CD4-positive, alpha-beta T cell (primary cell): Measurements from ENCODE around the gene KLB. TPM values are rescaled to one million over a fixed set of nuclear protein-coding genes. Genes with fewer than 3 reads are reported as not detected.

Experiments used
- ATAC-seq: fragments of 200-7000 bp; cut with Tn5 transposase; one replicate; pipeline ENCODE4 v1.10.0; 2022; ENCODE audit warnings: mild to moderate bottlenecking; ENCODE audit not compliant: poor library complexity
- CTCF ChIA-PET: fragments of 350-600 bp; sonication (Branson Sonifier 250); formaldehyde crosslinking; loops from one replicate; lab custom pipeline; 2021; ENCODE audit warnings: antibody characterized with exemption, inconsistent platforms; lab: Charles Lee
- POLR2A ChIA-PET: fragments of 350-600 bp; sonication (Branson Sonifier 250); formaldehyde crosslinking; loops from one replicate; lab custom pipeline; 2021; ENCODE audit warnings: antibody characterized with exemption, inconsistent platforms; lab: Charles Lee
- DNase-seq, 14 experiments: peaks; one replicate each; pipeline ENCODE4 v3.0.0-alpha.2; 2013 to 2020; ENCODE audit warnings: mixed read lengths in 2 of 14
- H3K27ac ChIP-seq, 2 donors: one replicate each; pipeline versions ENCODE4 v1.5.1 to v1.7.0; 2013; ENCODE audit warnings: low read length in 2 of 2, low read depth in 1 of 2, mild to moderate bottlenecking in 1 of 2
- H3K27me3 ChIP-seq, 2 experiments: 1 replicate in 1 of 2; 2 replicates in 1 of 2; pipeline versions ENCODE4 v1.6.1 to v1.7.0; 2013; ENCODE audit warnings: low read length in 2 of 2, control low read depth in 1 of 2, mild to moderate bottlenecking in 1 of 2, moderate library complexity in 1 of 2; ENCODE audit not compliant: insufficient read depth in 2 of 2, control insufficient read depth in 1 of 2
- H3K36me3 ChIP-seq: one replicate; pipeline ENCODE4 v1.6.1; 2013; ENCODE audit warnings: low read length, control low read depth; ENCODE audit not compliant: insufficient read depth
- H3K4me1 ChIP-seq: one replicate; pipeline ENCODE4 v1.6.1; 2013; ENCODE audit warnings: low read length, control low read depth; ENCODE audit not compliant: insufficient read depth
- H3K4me3 ChIP-seq: one replicate; pipeline ENCODE4 v1.5.1; 2013; ENCODE audit warnings: mild to moderate bottlenecking, low read length, moderate library complexity
- H3K9me3 ChIP-seq, 2 experiments: 1 replicate in 1 of 2; 2 replicates in 1 of 2; pipeline versions ENCODE4 v1.6.1 to v1.7.0; 2013; ENCODE audit warnings: low read length in 2 of 2, mild to moderate bottlenecking in 2 of 2, control low read depth in 1 of 2, moderate library complexity in 1 of 2; ENCODE audit not compliant: control insufficient read depth in 1 of 2, insufficient read depth in 1 of 2
- H3K27ac Mint-ChIP-seq: one replicate; pipeline ENCODE4 v1.8.0; 2020; ENCODE audit warnings: mixed read lengths
- H3K27me3 Mint-ChIP-seq: one replicate; pipeline ENCODE4 v1.8.0; 2021; ENCODE audit warnings: mixed read lengths
- H3K36me3 Mint-ChIP-seq: one replicate; pipeline ENCODE4 v1.8.0; 2021; ENCODE audit warnings: low read depth, mixed read lengths
- H3K4me1 Mint-ChIP-seq: one replicate; pipeline ENCODE4 v1.8.0; 2021; ENCODE audit warnings: low read depth, mixed read lengths
- H3K4me3 Mint-ChIP-seq: one replicate; pipeline ENCODE4 v1.8.0; 2020; ENCODE audit warnings: mild to moderate bottlenecking, mixed read lengths
- H3K9me3 Mint-ChIP-seq: one replicate; pipeline ENCODE4 v1.8.0; 2020; ENCODE audit warnings: mixed read lengths
- CTCF ChIP-seq: fragments of 200-600 bp; IDR thresholded peaks from one replicate; pipeline ENCODE4 v1.8.0; 2022; ENCODE audit warnings: antibody characterized with exemption, mild to moderate bottlenecking
- intact Hi-C, 2 experiments: fragments of 100-400 bp; cut with DNase I in 1 of 2; cut with micrococcal nuclease in 1 of 2; formaldehyde crosslinking; loops; one replicate each; pipeline versions ENCODE4 v1.15.1 to v1.9.0; 2023 to 2025; cut with DNase I, micrococcal nuclease
- total RNA-seq, 174 experiments: library from RNA in 2 of 174; stranded (reverse) in 2 of 174; gene quantifications; one replicate each; pipeline ENCODE4 v1.2.3 and lab custom pipeline; 2021 to 2026

The KLB gene
- total RNA-seq, 2 experiments from 2014 or later: not detected

GRCh38 chr4:39476187-39476895 is 69.6 kb downstream of the KLB start:
- no peaks in the 10 kb centered on the region for H3K9me3 Mint-ChIP-seq
- ATAC-seq: no peak
- TF ChIP-seq CTCF: no peak
- H3K9me3 ChIP-seq: no peaks in the 10 kb centered on the region
- ChIA-PET POLR2A (no interaction called here), CTCF (no interaction called here)
- DNase-seq: no peak
- H3K36me3 Mint-ChIP-seq: peaks cover 32% of the 10 kb centered on the region
- no peak overlapping the region for H3K27ac ChIP-seq
- no peak overlapping the region for H3K4me3 ChIP-seq
- H3K27me3 ChIP-seq: no peaks in the 10 kb centered on the region
- no peaks in the 10 kb centered on the region for H3K4me1 Mint-ChIP-seq
- H3K4me3 Mint-ChIP-seq: no peak overlapping the region
- H3K4me1 ChIP-seq: no peaks in the 10 kb centered on the region
- no peak overlapping the region for H3K27ac Mint-ChIP-seq
- H3K27me3 Mint-ChIP-seq: no peaks in the 10 kb centered on the region
- H3K36me3 ChIP-seq: peaks cover 13% of the 10 kb centered on the region
- intact Hi-C loops: no loop called here

- no peak for DNase-seq
- Histone ChIP-seq H3K27me3 (no peaks in the 10 kb centered on the region), H3K27ac (no peak overlapping the region), H3K4me1 (no peaks in the 10 kb centered on the region), H3K9me3 (peaks cover 0 to 4% of the 10 kb centered on the region in 2 experiments), H3K36me3 (no peaks in the 10 kb centered on the region), H3K4me3 (no peak overlapping the region)
- Mint-ChIP-seq H3K36me3 (peaks cover 13% of the 10 kb centered on the region), H3K4me1 (no peaks in the 10 kb centered on the region), H3K27ac (no peak overlapping the region), H3K27me3 (no peaks in the 10 kb centered on the region), H3K9me3 (no peaks in the 10 kb centered on the region), H3K4me3 (no peak overlapping the region)
- intact Hi-C loops: no loop called here
- no peak for ATAC-seq
- no peak for TF ChIP-seq CTCF
- POLR2A ChIA-PET: no interaction called here
- CTCF ChIA-PET: no interaction called here
These were observed 73.5 kb downstream of the KLB start for GRCh38 chr4:39480251-39480650.

GRCh38 chr4:39480902-39481695 is 74.4 kb downstream of the KLB start:
- peaks cover 0 to 4% of the 10 kb centered on the region in 2 experiments for H3K9me3 ChIP-seq
- Mint-ChIP-seq H3K4me3 (no peak overlapping the region), H3K36me3 (peaks cover 10% of the 10 kb centered on the region), H3K27ac (no peak overlapping the region), H3K4me1 (no peaks in the 10 kb centered on the region), H3K27me3 (no peaks in the 10 kb centered on the region), H3K9me3 (no peaks in the 10 kb centered on the region)
- ChIA-PET POLR2A (no interaction called here), CTCF (no interaction called here)
- ATAC-seq (no peak), DNase-seq (no peak)
- H3K27me3 ChIP-seq: no peaks in the 10 kb centered on the region
- no peaks in the 10 kb centered on the region for H3K36me3 ChIP-seq
- H3K27ac ChIP-seq: no peak overlapping the region
- intact Hi-C loops: no loop called here
- no peak for TF ChIP-seq CTCF
- no peak overlapping the region for H3K4me3 ChIP-seq
- no peaks in the 10 kb centered on the region for H3K4me1 ChIP-seq
